Measurements from ENCODE around the gene ADD2. TPM values are rescaled to one million over a fixed set of nuclear protein-coding genes. Genes with fewer than 3 reads are reported as not detected.
"Not testable (repeated sequence)": the region's sequence is repeated elsewhere in the genome, so short reads cannot be mapped to it uniquely, and the experiment has no call there.

Gene ADD2
- total RNA-seq, 3 donors from 2014 or later = 4.8 to 13.7 (median 8.0) TPM

DNA sequence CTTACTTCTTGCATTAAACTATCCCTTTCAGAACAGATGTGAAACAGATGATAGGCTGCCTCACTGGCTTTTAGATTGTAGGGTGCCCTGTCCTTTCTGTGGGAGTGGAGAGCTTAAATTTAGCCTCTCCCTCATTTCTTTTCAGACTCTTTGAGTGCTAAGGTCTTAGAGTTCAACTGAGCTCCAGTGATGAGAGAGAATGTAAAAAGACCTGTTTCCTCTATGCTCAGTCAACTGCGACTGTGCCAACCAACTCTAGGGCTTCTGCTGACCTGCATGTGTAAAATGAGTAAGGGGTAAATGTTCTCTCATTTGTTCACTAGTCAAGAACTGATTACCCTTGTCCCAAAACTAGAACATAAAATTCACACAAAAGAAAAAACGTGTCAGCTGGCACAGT is 109.5 kb downstream of the ADD2 start:
- no peaks in the 10 kb centered on the region for H3K36me3 Mint-ChIP-seq (ENCODE audit: insufficient read depth)
- H3K9me3 Mint-ChIP-seq = no peaks in the 10 kb centered on the region
- ATAC-seq (no peak), DNase-seq (no peak)
- H3K4me1 Mint-ChIP-seq (ENCODE audit: low read depth) = peaks cover 21% of the 10 kb centered on the region
- H3K4me3 Mint-ChIP-seq = no peak overlapping the region
- peaks cover 13% of the 10 kb centered on the region for H3K27me3 Mint-ChIP-seq (ENCODE audit: low read depth)

DNA sequence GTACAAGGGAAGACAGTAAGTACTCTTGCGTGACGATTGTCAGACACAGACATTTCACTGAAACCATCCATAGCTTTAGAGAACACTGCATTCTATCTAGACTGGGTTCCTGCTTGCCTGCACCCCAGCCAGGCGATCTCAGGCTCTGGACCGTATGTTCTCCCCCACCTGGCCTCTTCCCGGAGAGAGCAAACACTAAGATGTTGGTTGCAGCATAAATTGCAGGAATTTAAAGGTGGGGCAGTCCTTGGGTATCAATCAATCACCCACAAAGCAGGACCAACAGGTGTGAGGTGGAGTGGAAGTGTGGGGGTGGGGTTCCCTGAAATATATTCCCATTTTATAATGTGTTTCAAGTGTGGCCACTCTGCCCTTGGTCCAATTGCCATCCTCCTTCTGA is 110.8 kb downstream of the ADD2 start:
- DNase-seq (no peak), ATAC-seq (peak in 1 of 2 donors; percentile 16)
- Mint-ChIP-seq H3K4me3 (no peak overlapping the region), H3K9me3 (no peaks in the 10 kb centered on the region), H3K4me1 (ENCODE audit: low read depth) (peaks cover 21% of the 10 kb centered on the region), H3K27me3 (ENCODE audit: low read depth) (peaks cover 13% of the 10 kb centered on the region), H3K36me3 (ENCODE audit: insufficient read depth) (no peaks in the 10 kb centered on the region)

DNA sequence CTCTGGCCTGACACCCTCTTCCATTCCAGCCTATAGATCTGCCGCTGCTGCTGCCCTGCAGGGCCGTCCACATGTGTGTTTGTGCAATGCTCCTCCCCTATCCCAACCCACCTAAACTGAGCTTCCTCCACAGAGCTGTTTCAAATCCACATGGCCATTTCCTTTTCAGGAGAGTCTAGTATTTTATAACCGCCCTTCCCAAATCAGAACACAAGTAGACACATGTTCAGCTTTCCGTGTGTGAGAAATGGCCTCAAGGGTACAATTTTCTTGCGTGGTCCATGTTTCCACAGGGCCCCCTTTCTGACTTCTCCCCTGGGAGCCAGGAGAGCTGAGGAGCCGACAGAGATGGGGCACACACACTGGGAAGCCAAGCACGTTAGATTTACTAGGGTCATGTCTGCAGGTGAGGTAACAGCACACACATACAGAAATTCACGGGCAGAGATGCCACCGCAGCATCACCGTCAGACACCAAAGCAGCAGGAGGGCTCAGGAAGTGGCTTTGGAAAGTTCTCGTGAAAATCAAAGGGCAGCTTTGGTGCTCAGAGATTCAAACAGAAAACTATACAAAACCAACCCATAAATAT is 111.5 kb downstream of the ADD2 start:
- H3K27me3 Mint-ChIP-seq (ENCODE audit: low read depth) = peaks cover 13% of the 10 kb centered on the region

DNA sequence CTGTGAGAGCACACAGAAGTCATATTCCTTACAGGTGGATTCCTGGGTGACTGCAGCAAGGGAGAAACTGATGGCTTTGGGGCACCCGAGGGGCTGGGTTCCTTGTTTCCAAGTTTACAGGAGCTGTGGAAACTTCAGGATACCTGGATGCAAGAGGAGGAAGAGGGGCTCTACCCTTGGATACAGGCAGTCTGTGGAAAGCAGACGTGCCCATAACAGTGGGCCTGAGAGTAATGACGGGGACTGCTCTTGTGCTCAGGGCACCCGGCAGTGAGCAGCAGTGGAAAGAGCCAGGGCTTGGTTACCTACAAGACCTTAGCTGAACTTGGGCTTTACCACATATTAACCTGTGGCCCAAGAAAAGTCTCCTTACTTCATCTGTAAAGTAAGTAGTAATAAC is 112.2 kb downstream of the ADD2 start:
- DNase-seq (no peak), ATAC-seq (no peak)
- H3K4me1 Mint-ChIP-seq (ENCODE audit: low read depth) = peaks cover 21% of the 10 kb centered on the region
- peaks cover 13% of the 10 kb centered on the region for H3K27me3 Mint-ChIP-seq (ENCODE audit: low read depth)
- no peaks in the 10 kb centered on the region for H3K36me3 Mint-ChIP-seq (ENCODE audit: insufficient read depth)
- peaks cover 5% of the 10 kb centered on the region for H3K9me3 Mint-ChIP-seq
- no peak overlapping the region for H3K4me3 Mint-ChIP-seq

More for the DNA sequence above, 111.5 kb downstream of the ADD2 start:
- peaks cover 21% of the 10 kb centered on the region for H3K4me1 Mint-ChIP-seq (ENCODE audit: low read depth)
- H3K9me3 Mint-ChIP-seq = peaks cover 4% of the 10 kb centered on the region
- ATAC-seq (peak; percentile 52 to 55), DNase-seq (peak; percentile 32)
- H3K4me3 Mint-ChIP-seq = peak overlapping the region; percentile 4
- no peaks in the 10 kb centered on the region for H3K36me3 Mint-ChIP-seq (ENCODE audit: insufficient read depth)

GRCh38 chr2:70655211-70655610 is 112.8 kb downstream of the ADD2 start:
- Mint-ChIP-seq H3K27me3 (ENCODE audit: low read depth) (peaks cover 13% of the 10 kb centered on the region), H3K4me1 (ENCODE audit: low read depth) (peaks cover 21% of the 10 kb centered on the region)
- H3K9me3 Mint-ChIP-seq; DNase-seq; H3K4me3 Mint-ChIP-seq; H3K36me3 Mint-ChIP-seq (ENCODE audit: insufficient read depth): not testable (repeated sequence)
- ATAC-seq = peak; percentile 65 to 68

DNA sequence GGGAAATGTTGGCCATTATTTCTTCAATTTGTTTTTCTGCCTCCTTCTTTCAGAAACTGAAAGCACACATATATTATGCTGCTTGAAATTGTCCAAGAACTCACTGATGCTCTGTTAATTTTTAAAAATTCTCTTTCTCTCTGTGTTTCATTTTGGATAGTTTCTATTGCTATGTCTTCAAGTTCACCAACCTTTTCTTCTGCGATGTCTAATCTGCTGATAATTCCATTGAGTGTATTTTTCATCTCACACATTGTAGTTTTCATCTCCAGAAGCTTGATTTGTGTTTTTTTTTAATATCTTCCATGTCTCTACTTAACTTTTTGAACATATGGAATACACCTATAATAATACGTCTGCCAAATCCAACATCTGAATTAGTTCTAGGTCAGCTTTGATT is 116.3 kb downstream of the ADD2 start:
- Mint-ChIP-seq H3K4me1 (ENCODE audit: low read depth) (peaks cover 14% of the 10 kb centered on the region), H3K4me3 (no peak overlapping the region), H3K36me3 (ENCODE audit: insufficient read depth) (no peaks in the 10 kb centered on the region), H3K27me3 (ENCODE audit: low read depth) (peaks cover 13% of the 10 kb centered on the region), H3K9me3 (peaks cover 5% of the 10 kb centered on the region)
- DNase-seq = no peak
- ATAC-seq = no peak

- Mint-ChIP-seq H3K36me3 (ENCODE audit: insufficient read depth) (no peaks in the 10 kb centered on the region), H3K4me3 (no peak overlapping the region), H3K4me1 (ENCODE audit: low read depth) (peaks cover 7% of the 10 kb centered on the region), H3K9me3 (peaks cover 5% of the 10 kb centered on the region), H3K27me3 (ENCODE audit: low read depth) (peaks cover 10% of the 10 kb centered on the region)
- ATAC-seq (no peak), DNase-seq (no peak)
These were observed 117.0 kb downstream of the ADD2 start for GRCh38 chr2:70651014-70651413.

GRCh38 chr2:70648961-70649360 is 119.0 kb downstream of the ADD2 start:
- H3K9me3 Mint-ChIP-seq = peaks cover 5% of the 10 kb centered on the region
- no peaks in the 10 kb centered on the region for H3K4me1 Mint-ChIP-seq (ENCODE audit: low read depth)
- H3K36me3 Mint-ChIP-seq (ENCODE audit: insufficient read depth) = no peaks in the 10 kb centered on the region
- H3K4me3 Mint-ChIP-seq = no peak overlapping the region
- H3K27me3 Mint-ChIP-seq (ENCODE audit: low read depth) = no peaks in the 10 kb centered on the region
- DNase-seq (no peak), ATAC-seq (no peak)

DNA sequence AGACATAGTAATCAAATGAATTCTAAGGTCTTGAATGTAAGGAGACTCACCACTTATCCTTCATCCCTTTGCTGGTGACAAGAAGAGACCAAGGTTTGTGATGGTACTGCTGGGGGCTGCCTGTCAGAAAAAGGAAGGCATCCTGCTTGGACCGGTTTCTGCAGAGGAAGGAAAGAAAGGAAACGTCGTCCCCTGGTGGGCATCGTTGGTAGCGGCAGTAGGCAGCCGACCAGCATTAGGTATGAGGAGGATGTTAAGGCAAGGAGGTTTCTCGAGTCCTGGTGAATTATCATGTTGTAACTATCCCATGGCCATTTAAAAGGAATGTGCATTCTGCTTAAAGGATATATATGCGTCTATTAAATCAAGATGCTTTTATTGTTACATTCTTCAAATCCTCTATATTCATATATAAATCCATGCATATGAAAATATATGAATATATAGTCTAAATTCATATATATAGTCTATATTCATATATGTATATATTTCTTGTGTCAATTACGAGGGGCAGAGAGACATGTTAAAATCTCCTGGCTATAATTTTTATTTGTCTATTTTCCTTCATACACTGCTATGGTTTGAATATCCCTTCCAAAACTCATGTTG is 120.0 kb downstream of the ADD2 start:
- Mint-ChIP-seq H3K9me3 (peaks cover 5% of the 10 kb centered on the region), H3K36me3 (ENCODE audit: insufficient read depth) (no peaks in the 10 kb centered on the region), H3K4me1 (ENCODE audit: low read depth) (no peaks in the 10 kb centered on the region), H3K27me3 (ENCODE audit: low read depth) (no peaks in the 10 kb centered on the region), H3K4me3 (no peak overlapping the region)
- ATAC-seq = peak; percentile 77 to 81
- DNase-seq = peak; percentile 69

DNA sequence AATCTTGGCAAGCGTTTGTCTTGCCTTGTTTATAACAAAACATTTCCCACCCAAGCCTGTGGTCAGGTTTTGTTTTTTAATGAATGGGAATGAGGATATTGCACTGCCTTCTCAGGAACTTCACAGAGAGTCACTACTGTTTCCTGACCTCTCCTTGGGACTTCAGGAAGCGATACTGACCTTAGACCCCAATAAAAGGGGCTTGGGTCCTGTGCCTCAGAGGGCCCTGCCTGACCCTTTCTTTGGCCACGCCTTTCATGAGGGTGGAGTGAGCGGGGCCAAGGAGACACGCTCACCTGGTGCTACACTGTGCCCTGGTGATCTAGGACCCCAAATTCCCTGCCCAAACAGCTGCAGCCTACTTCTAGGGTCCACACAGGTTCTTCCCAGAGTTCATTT is 121.6 kb downstream of the ADD2 start:
- Mint-ChIP-seq H3K27me3 (ENCODE audit: low read depth) (no peaks in the 10 kb centered on the region), H3K4me3 (no peak overlapping the region), H3K36me3 (ENCODE audit: insufficient read depth) (no peaks in the 10 kb centered on the region), H3K4me1 (ENCODE audit: low read depth) (peaks cover 2% of the 10 kb centered on the region), H3K9me3 (no peaks in the 10 kb centered on the region)
- DNase-seq (no peak), ATAC-seq (no peak)

DNA sequence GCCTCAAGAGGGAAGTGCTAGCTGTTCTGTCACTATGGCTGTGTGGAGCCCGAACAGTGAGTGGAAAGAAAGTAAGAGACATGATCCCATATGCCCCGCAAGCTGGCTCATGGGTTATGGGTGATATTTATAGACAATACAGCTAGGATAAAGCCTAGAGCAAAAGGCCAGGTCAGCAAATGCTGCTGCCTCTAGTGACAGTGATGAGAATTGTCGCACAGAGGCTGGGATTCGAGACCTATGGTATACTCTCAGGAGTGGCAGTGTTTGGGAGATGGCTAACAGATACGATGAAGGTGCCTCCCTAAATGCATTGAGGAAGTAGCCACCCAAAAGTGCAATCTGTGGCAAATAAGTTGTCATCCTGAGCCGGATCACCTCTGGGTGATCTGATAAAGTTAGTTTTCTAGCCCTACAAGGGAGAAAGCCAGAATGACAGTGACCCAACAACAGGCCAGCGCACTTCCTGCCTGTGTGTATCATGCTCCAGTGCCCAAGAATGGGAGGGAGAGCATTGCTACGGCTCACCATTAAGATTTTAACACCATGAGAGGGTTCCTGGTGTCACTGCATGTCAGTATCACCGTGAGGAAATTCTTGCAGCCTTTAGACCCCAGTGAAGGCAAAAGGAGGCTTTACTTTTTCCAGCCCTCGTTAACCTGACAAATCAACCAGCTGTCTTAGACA is 122.1 kb downstream of the ADD2 start:
- DNase-seq (no peak), ATAC-seq (peak in 1 of 2 donors; percentile 10)
- Mint-ChIP-seq H3K9me3 (no peaks in the 10 kb centered on the region), H3K27me3 (ENCODE audit: low read depth) (no peaks in the 10 kb centered on the region), H3K36me3 (ENCODE audit: insufficient read depth) (no peaks in the 10 kb centered on the region), H3K4me1 (ENCODE audit: low read depth) (peaks cover 8% of the 10 kb centered on the region), H3K4me3 (no peak overlapping the region)

DNA sequence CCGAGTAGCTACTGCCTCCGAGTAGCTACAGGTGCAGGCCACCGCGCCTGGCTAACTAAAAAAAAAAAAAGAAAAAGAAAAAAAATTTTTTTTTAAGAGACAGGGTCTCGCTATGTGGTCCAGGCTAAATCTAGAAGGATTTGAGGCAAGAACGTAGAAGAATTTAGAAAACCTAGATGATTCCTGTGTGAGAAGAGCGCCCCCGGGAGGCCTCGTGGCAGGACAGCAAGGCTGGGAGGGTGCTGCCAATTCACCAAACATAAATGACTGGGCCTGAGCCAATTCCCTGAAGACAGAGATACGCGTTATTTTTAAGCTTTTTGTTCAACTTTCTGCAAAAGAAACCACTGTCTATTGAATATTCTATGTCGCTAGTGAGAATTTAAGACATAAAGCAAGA is 124.3 kb downstream of the ADD2 start:
- Mint-ChIP-seq H3K4me3 (no peak overlapping the region), H3K36me3 (ENCODE audit: insufficient read depth) (no peaks in the 10 kb centered on the region), H3K27me3 (ENCODE audit: low read depth) (no peaks in the 10 kb centered on the region), H3K9me3 (no peaks in the 10 kb centered on the region), H3K4me1 (ENCODE audit: low read depth) (peaks cover 21% of the 10 kb centered on the region)
- DNase-seq (no peak), ATAC-seq (no peak)

DNA sequence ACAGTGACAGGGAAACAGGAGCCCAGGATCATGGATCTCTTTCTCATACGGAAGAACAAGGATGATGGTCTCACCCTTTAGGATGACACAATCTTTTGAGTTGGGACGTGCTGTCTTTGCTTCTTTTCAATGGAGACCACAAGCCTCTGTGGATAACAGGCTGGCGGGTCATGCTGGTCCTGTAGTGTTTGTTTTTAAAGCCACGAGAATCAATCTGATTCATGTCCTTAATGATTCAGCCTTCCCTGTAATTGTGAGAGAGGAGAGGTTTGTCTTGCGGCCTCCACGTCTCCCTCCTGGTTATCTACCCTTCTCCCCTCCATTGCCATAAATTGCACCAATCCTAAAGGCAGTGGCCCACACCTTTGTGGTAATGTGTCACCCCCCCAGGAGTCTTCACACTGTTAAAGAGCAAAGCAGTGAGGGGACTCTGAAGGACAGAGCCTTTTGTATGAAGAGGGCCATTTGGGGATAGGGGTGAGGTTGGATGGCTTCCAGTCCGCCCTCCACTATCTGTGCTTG is 126.7 kb downstream of the ADD2 start:
- peak in 1 of 2 donors; percentile 41 for ATAC-seq
- Mint-ChIP-seq H3K36me3 (ENCODE audit: insufficient read depth) (no peaks in the 10 kb centered on the region), H3K4me3 (no peak overlapping the region), H3K27me3 (ENCODE audit: low read depth) (no peaks in the 10 kb centered on the region), H3K4me1 (ENCODE audit: low read depth) (peaks cover 30% of the 10 kb centered on the region), H3K9me3 (peaks cover 4% of the 10 kb centered on the region)
- no peak for DNase-seq

DNA sequence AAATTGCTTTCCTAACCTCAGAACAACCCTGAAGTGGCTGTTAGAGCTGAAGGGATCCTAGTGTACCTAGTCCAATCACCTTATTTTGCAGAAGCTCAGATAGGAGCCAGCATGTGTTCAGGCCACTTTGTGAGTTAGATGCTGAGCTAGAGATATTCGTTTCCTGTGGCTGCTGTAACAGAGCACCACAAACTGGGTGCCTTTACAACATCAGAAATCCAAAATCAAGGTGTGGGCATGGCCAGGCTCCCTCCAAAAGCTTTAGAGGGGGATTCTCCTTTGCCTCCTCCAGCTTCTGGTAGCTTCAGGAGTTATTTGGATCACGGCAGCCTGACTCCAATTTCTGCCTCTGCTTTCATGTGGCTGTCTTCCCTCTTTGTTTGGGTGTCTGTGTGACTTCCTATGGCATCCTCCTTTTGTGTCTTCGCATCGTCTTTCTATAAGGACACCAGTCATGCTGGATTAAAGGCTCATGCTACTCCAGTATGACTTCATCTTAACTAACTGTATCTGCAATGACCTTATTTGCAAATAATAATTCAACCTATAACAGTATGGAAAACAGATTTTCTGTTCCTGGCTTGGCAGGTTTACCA is 128.1 kb downstream of the ADD2 start:
- H3K27me3 Mint-ChIP-seq (ENCODE audit: low read depth) = no peaks in the 10 kb centered on the region
- H3K36me3 Mint-ChIP-seq (ENCODE audit: insufficient read depth) = no peaks in the 10 kb centered on the region
- ATAC-seq (no peak), DNase-seq (no peak)
- peak overlapping the region; percentile 9 for H3K4me3 Mint-ChIP-seq
- peaks cover 4% of the 10 kb centered on the region for H3K9me3 Mint-ChIP-seq
- H3K4me1 Mint-ChIP-seq (ENCODE audit: low read depth) = peaks cover 30% of the 10 kb centered on the region
